ENCODE measurements around the gene PMAIP1. TPM values are rescaled to one million over a fixed set of nuclear protein-coding genes. Genes with fewer than 3 reads are reported as not detected.

PMAIP1 gene
- total RNA-seq, 1 experiment from 2014 or later: 28.0 TPM

- CTCF ChIA-PET: interaction anchor here (0.6 to 1.0 kb wide), 2 partner anchors 28 to 389 kb away, joined by 3 read pairs; no protein-coding TSS in a partner anchor
Observed at GRCh38 chr18:59865241-59865986, 34.4 kb upstream of the PMAIP1 start.

DNA sequence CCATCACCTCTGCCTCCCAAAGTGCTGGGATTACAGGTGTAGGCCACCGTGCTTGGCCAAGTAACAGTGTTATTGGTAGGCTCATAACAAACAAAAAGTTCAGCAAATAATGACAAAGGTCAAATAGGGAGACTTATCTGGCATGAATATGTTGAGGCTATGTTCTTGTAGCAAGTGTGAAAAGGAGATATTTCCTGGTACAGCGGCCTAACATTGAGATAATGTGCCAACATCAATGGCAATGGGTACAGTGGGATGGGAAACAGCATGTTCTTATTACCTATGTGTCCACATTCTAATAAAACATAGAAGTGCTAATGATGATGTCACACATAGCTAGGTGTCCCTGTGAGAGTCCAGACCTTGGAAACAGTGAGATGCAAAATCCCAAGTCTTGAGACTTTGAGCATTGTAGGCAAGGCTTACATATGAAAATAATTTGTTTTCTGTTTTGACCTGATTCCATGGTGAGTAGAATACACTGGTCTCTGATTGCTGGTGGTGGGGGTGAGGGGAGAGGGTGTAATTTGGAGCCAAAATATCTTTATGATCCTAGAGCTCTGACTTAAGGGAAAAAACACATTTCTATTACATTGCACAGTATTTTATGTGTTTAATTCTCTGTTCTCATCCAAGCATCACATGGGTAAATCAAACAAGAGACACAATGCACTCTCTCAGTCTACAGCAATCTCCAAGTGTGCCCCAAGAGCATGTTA lies 33.1 kb upstream of the PMAIP1 start:
- POLR2A ChIA-PET: interaction anchor here (0.9 to 1.5 kb wide), 3 partner anchors 20 to 34 kb away, joined by 3 to 4 read pairs (median 4); no protein-coding TSS in a partner anchor
- TF ChIP-seq, protein P1, sequence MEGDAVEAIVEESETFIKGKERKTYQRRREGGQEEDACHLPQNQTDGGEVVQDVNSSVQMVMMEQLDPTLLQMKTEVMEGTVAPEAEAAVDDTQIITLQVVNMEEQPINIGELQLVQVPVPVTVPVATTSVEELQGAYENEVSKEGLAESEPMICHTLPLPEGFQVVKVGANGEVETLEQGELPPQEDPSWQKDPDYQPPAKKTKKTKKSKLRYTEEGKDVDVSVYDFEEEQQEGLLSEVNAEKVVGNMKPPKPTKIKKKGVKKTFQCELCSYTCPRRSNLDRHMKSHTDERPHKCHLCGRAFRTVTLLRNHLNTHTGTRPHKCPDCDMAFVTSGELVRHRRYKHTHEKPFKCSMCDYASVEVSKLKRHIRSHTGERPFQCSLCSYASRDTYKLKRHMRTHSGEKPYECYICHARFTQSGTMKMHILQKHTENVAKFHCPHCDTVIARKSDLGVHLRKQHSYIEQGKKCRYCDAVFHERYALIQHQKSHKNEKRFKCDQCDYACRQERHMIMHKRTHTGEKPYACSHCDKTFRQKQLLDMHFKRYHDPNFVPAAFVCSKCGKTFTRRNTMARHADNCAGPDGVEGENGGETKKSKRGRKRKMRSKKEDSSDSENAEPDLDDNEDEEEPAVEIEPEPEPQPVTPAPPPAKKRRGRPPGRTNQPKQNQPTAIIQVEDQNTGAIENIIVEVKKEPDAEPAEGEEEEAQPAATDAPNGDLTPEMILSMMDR (IDR thresholded peaks at IDR 0.05; ENCODE audit: unreplicated experiment): no peak
- no peak for DNase-seq (ENCODE audit: unreplicated experiment)
- Mint-ChIP-seq H3K27me3 (ENCODE audit: insufficient read depth, unreplicated experiment) (no peaks in the 10 kb centered on the region), H3K27ac (ENCODE audit: low read depth, unreplicated experiment) (no peak overlapping the region), H3K4me3 (ENCODE audit: unreplicated experiment) (no peak overlapping the region), H3K36me3 (ENCODE audit: insufficient read depth, unreplicated experiment) (no peaks in the 10 kb centered on the region), H3K4me1 (ENCODE audit: insufficient read depth, unreplicated experiment) (no peaks in the 10 kb centered on the region), H3K9me3 (ENCODE audit: unreplicated experiment) (no peaks in the 10 kb centered on the region)
- no TSS peak for BruUV-seq (replicated peaks)
- CTCF ChIA-PET: no interaction called here
- intact Hi-C loops (cut with micrococcal nuclease): no loop called here

More at GRCh38 chr18:59865241-59865986, 34.4 kb upstream of the PMAIP1 start:
- POLR2A ChIA-PET: interaction anchor here (5.2 kb wide), 1 partner anchor 35 kb away, joined by 40 read pairs; the partner anchor contains the start of gene PMAIP1
- no peaks in the 10 kb centered on the region for H3K9me3 Mint-ChIP-seq (ENCODE audit: unreplicated experiment)
- H3K27ac Mint-ChIP-seq (ENCODE audit: low read depth, unreplicated experiment): no peak overlapping the region
- no peak overlapping the region for H3K4me3 Mint-ChIP-seq (ENCODE audit: unreplicated experiment)
- H3K36me3 Mint-ChIP-seq (ENCODE audit: insufficient read depth, unreplicated experiment): no peaks in the 10 kb centered on the region
- no TSS peak for BruUV-seq (replicated peaks)
- H3K4me1 Mint-ChIP-seq (ENCODE audit: insufficient read depth, unreplicated experiment): no peaks in the 10 kb centered on the region
- TF ChIP-seq, protein P1 (IDR thresholded peaks at IDR 0.05; ENCODE audit: unreplicated experiment): no peak
- intact Hi-C loops (cut with micrococcal nuclease): no loop called here
- no peaks in the 10 kb centered on the region for H3K27me3 Mint-ChIP-seq (ENCODE audit: insufficient read depth, unreplicated experiment)
- DNase-seq (ENCODE audit: unreplicated experiment): no peak

DNA sequence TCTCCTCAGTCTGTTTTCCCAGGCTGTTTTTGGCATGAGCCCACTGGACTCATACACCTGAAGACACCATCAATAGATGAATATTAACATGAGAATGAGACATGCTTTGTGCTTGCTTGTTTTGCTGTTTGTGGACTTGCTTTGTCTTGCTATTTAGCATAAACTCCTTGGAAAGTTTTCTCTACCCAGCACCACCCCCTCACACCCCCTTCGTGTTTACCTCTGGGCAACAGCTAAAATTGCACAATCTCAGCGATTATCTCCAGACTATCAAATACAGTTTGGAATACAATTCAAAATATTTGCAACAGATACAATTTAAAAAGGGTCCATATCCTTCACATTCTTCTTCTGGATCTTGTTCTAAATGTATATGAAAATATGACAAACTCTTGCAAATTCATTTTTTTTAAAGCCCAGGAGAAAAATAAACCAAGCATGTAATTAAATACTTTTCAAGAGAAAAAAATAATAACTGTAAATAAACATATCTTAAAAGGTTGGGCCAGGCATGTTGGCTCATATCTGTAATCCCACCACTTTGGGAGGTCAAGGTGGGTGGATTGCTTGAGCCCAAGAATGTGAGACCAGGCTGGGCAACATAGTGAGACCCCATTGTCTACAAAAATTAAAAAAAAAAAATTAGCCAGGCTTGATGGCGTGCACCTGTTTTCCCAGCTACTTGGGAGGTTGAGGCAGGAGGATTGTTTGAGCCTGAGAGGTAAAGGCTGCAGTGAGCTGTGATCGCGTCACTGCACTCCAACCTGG lies 32.3 kb upstream of the PMAIP1 start:
- no peaks in the 10 kb centered on the region for H3K4me1 Mint-ChIP-seq (ENCODE audit: insufficient read depth, unreplicated experiment)

More for the DNA sequence above, 32.3 kb upstream of the PMAIP1 start:
- no peak for DNase-seq (ENCODE audit: unreplicated experiment)
- Mint-ChIP-seq H3K9me3 (ENCODE audit: unreplicated experiment) (no peaks in the 10 kb centered on the region), H3K36me3 (ENCODE audit: insufficient read depth, unreplicated experiment) (no peaks in the 10 kb centered on the region), H3K27ac (ENCODE audit: low read depth, unreplicated experiment) (no peak overlapping the region), H3K27me3 (ENCODE audit: insufficient read depth, unreplicated experiment) (no peaks in the 10 kb centered on the region), H3K4me3 (ENCODE audit: unreplicated experiment) (no peak overlapping the region)
- POLR2A ChIA-PET: interaction anchor here (0.6 to 1.5 kb wide), 4 partner anchors 21 to 96 kb away, joined by 3 to 4 read pairs (median 4); no protein-coding TSS in a partner anchor
- BruUV-seq (replicated peaks): no TSS peak
- CTCF ChIA-PET: no interaction called here
- intact Hi-C loops (cut with micrococcal nuclease): no loop called here
- TF ChIP-seq, protein P1 (IDR thresholded peaks at IDR 0.05; ENCODE audit: unreplicated experiment): no peak

All from MCF 10A (cell line).